Effector memory CD4-positive, alpha-beta T cell (primary cell): ENCODE data around the gene HNRNPUL1.
A peak's percentile ranks its signal among the peaks of the same experiment; 100 is the strongest.
"Not testable (repeated sequence)": the region's sequence is repeated elsewhere in the genome, so short reads cannot be mapped to it uniquely, and the experiment has no call there.

Experiments
- DNase-seq, 3 donors: peaks; one replicate each; pipeline ENCODE4 v3.0.0-alpha.2; 2020
- H3K27ac ChIP-seq: 2 replicates; pipeline ENCODE4 v1.7.0; 2013; ENCODE audit warnings: mild to moderate bottlenecking, low read length, moderate library complexity; ENCODE audit not compliant: insufficient read depth, poor library complexity, severe bottlenecking
- H3K27me3 ChIP-seq: replicated peaks from 2 replicates; pipeline ENCODE4 v1.7.0; 2013; ENCODE audit warnings: mild to moderate bottlenecking, low read length; ENCODE audit not compliant: insufficient read depth, control insufficient read depth, poor library complexity, severe bottlenecking
- H3K36me3 ChIP-seq: 2 replicates; pipeline ENCODE4 v1.7.0; 2013; ENCODE audit warnings: mild to moderate bottlenecking, low read length, moderate library complexity; ENCODE audit not compliant: control insufficient read depth, insufficient read depth
- H3K4me1 ChIP-seq: 2 replicates; pipeline ENCODE4 v1.7.0; 2013; ENCODE audit warnings: low read length, mild to moderate bottlenecking; ENCODE audit not compliant: control insufficient read depth, insufficient read depth, poor library complexity, severe bottlenecking
- H3K4me3 ChIP-seq: 2 replicates; pipeline ENCODE4 v1.7.0; 2013; ENCODE audit warnings: low read length, low read depth, mild to moderate bottlenecking; ENCODE audit not compliant: insufficient read depth, poor library complexity, severe bottlenecking
- H3K9me3 ChIP-seq: 2 replicates; pipeline ENCODE4 v1.7.0; 2013; ENCODE audit warnings: mild to moderate bottlenecking, low read length, moderate library complexity; ENCODE audit not compliant: control insufficient read depth

The HNRNPUL1 gene

DNA sequence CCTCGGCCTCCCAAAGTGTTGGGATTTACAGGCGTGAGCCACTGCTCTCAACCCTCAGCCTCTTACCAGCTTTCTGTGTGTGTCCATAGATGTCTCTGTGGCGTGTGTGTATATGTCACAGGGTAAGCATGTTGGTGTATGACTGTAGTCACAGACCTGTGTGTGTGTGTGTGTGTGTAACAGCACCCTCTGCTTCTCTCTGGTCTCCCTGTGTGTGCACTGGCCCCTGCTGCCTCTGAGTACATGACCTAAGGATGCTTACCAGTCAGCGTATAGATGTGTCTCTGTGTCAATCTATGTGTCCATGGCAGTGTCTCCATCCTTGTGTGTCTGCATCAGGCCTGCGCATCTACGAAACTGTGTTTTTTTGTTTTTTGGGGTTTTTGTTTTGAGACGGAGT is 39.5 kb upstream of the HNRNPUL1 start:
- no peak overlapping the region for H3K27ac ChIP-seq
- no peaks in the 10 kb centered on the region for H3K36me3 ChIP-seq

DNA sequence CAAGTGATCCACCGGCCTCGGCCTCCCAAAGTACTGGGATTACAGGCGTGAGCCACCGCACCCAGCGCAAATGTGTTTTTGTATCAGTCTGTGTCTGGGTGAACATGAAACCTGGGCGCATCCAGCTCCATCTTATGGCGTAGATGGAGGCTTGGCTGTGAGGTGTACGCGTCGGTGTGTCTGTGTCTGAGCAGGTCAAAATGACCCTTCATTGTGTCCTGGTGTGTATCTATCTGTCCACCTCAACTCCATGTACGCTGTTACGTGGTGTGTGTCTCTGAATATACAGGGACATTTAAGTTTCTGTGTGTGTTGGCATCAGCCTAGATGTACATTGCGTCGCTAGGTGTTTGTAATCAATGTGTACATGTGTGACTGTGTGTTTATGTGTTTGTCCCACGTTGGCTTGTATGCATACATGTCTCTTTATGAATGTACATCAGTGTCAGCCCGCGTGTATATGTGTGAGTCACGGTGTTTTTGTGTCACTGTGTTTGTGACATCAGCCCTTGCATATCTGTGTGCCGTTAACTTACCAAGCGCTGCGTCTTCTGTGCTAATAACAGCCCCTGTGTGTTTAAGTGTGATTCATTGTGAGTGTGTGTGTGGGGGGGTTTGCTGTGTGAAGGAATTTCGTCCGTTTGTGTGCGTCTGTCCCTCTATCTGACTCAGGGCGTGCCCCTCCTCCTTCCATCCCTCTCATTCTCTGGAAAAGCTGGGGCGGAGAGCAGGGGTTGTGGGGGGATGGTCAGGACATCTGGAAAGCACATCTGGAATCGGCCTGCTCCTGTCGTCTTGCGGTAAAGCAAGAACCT is 38.7 kb upstream of the HNRNPUL1 start:
- peak overlapping the region; percentile 55 for H3K4me3 ChIP-seq
- peak in 1 of 3 donors; percentile 11 for DNase-seq
- no peaks in the 10 kb centered on the region for H3K36me3 ChIP-seq
- H3K9me3 ChIP-seq = no peaks in the 10 kb centered on the region
- H3K27me3 ChIP-seq = no peaks in the 10 kb centered on the region
- peaks cover 6% of the 10 kb centered on the region for H3K4me1 ChIP-seq
- no peak overlapping the region for H3K27ac ChIP-seq

More for the DNA sequence above, 39.5 kb upstream of the HNRNPUL1 start:
- Histone ChIP-seq H3K4me1 (peaks cover 6% of the 10 kb centered on the region), H3K4me3 (no peak overlapping the region), H3K9me3 (no peaks in the 10 kb centered on the region), H3K27me3 (no peaks in the 10 kb centered on the region)
- DNase-seq = no peak

DNA sequence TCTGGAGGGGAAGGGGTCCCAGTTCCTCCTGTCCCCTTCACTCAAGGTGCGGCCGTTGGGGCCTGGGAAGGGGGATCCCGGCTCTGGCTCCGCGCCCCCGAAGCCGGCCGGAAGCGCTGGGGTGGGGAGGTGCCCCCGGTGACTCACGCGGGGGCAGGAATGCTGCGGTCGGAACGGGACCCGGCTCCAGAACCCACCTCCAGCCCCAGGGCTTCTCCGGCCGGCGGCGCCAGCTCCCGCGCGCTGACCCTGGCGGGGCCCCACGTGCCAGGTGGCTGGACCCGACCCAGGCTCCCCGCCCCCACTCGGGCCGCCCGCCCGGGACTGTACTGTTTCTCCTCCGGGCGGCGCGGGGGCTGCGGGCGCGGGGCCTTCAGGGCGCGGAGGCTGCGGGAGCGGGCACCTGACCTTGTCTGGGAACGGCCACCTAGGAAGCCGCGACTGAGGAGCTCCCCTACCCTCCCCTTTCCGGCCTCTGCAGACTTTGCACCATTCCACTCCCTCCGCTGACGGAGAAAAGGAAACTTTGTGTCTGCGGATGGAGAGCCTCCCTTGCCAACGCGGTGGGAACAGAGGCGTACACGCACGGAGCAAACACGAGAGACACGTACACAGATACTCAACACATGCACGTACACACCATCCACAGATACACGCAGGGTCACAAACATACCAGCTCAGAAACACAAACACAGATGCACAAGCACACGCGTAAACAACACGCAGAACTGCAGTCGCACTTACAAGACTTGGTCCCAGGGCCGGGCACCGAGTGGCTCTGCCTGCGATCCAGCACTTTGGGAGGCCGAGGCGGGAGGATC is 37.9 kb upstream of the HNRNPUL1 start:
- Histone ChIP-seq H3K4me3 (peak overlapping the region; percentile 55), H3K27ac (no peak overlapping the region), H3K36me3 (no peaks in the 10 kb centered on the region), H3K27me3 (no peaks in the 10 kb centered on the region), H3K9me3 (no peaks in the 10 kb centered on the region), H3K4me1 (peaks cover 6% of the 10 kb centered on the region)
- DNase-seq = peak in 2 of 3 donors; percentile 11 to 13

DNA sequence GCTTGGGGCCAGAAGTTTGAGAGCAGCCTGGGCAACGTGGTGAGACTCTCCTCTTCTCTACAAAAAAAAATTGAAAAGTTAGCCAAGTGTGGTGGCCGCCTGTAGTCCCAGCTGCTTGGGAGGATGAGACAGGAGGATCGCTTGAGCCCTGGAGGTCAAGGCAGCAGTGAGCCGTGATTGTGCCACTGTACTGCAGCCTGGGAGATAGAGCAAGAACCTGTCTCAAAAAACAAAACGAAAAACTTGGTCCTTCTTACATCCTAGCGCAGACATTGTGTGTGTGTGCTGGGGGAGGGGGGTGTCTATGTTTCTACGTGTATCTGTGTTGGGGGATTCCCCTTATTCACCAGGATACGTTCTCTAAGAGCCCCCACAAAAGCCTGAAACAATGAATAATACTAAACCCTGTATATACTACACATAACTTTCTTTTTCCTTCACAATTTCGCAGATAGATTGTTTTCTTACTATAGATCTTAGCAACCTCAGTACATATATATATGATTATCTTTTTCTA is 37.2 kb upstream of the HNRNPUL1 start:
- Histone ChIP-seq H3K27ac (no peak overlapping the region), H3K27me3 (no peaks in the 10 kb centered on the region)

DNA sequence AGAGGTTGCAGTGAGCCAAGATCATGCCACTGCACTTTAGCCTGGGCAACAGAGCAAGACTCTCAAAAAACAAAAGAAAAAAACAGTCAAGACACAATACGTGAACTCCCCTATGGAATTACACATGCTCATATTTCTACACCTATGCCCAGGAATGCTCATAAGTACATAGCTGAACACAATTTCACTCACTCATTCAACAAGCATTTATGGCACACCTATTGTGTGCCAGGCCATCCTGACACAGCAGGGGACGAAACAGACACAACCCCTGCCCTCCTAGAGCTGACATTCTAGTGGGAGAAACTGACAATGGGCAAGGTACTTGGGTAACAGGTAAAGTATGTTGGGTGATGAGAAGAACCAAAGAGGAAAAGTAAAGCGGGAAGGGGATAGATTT is 35.7 kb upstream of the HNRNPUL1 start:
- H3K27me3 ChIP-seq = no peaks in the 10 kb centered on the region

More for the DNA sequence above, 37.2 kb upstream of the HNRNPUL1 start:
- Histone ChIP-seq H3K4me3 (peak overlapping the region; percentile 55), H3K4me1 (peaks cover 6% of the 10 kb centered on the region), H3K36me3 (no peaks in the 10 kb centered on the region), H3K9me3 (no peaks in the 10 kb centered on the region)
- no peak for DNase-seq

DNA sequence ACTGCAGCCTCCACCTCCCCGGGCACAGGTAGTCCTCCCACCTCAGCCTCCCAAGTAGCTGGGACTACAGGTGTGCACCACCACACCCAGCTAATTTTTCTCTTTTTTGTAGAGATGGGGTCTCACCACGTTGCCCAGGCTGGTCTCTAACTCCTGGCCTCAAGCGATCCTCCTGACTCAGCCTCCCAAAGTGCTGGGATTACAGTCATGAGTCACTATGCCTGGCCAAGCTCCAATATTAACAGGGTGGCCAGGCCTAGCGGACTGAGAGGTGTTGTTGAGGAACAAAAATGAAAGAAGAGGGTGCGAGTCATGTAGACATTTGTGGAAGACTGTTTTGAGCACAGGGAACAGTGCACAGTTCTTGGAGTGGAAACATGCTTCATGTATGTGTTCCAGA is 34.8 kb upstream of the HNRNPUL1 start:
- not testable (repeated sequence) for H3K4me1 ChIP-seq, H3K36me3 ChIP-seq, DNase-seq, H3K27me3 ChIP-seq, H3K9me3 ChIP-seq, H3K4me3 ChIP-seq, H3K27ac ChIP-seq

More for the DNA sequence above, 35.7 kb upstream of the HNRNPUL1 start:
- DNase-seq = no peak
- Histone ChIP-seq H3K4me3 (no peak overlapping the region), H3K36me3 (no peaks in the 10 kb centered on the region), H3K27ac (no peak overlapping the region), H3K9me3 (no peaks in the 10 kb centered on the region), H3K4me1 (peaks cover 6% of the 10 kb centered on the region)

DNA sequence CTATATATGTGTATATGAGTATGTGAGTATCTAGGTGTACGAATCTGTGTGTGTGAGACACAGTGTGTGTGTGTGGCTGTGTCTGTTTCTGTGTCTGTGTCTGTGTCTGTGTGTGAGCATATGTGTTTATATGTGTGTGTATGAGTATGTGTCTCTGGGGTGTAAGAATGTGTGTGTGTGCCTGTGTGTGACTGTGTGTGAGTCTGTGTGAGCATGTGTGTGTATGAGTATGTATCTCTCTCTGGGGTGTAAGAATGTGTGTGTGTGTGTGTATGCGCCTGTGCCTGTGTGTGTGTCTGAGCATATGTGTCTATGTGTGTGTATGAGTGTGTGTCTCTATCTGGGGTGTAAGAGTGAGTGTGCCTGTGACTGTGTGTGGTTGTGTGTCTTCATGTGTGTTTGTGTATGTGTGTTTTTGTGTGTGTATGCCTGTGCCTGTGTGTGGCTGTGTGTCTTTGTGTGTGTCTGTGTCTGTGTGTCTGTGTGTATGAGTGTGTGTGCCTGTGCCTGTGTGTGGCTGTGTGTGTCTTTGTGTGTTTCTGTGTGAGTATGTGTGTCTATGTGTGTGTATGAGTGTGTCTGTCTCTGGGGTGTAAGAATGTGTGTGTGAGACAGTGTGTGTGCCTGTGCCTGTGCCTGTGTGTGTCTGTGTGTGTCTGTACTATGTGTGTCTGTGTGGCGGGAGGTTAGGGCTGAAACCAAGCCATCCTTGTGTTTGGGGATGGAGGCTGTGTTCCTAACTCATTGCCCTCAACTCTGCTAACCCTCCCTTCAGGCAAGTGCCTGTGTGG is 33.9 kb upstream of the HNRNPUL1 start:
- Histone ChIP-seq H3K27me3 (no peaks in the 10 kb centered on the region), H3K4me1 (peaks cover 6% of the 10 kb centered on the region), H3K27ac (no peak overlapping the region), H3K4me3 (no peak overlapping the region), H3K36me3 (no peaks in the 10 kb centered on the region), H3K9me3 (no peaks in the 10 kb centered on the region)
- DNase-seq = no peak

DNA sequence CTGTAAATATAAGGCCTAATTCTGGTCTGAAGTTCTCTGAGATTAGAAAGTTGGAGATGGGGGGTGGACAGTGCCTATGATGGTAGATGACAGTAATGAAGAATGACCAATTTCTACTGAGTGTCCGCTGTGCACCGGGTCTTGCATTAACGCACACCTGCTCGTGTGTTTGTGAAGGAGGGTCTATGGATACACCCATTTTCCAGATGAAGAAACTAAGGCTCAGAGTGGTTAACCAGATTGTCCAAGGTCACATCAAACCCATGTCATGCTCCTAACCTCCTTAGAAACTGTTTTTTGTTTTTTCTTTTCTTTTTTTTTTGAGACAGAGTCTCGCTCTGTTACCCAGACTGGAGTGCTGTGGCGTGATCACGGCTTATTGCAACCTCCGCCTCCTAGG is 31.5 kb upstream of the HNRNPUL1 start:
- Histone ChIP-seq H3K27ac (no peak overlapping the region), H3K27me3 (no peaks in the 10 kb centered on the region), H3K4me3 (no peak overlapping the region), H3K36me3 (no peaks in the 10 kb centered on the region), H3K9me3 (no peaks in the 10 kb centered on the region), H3K4me1 (no peaks in the 10 kb centered on the region)
- DNase-seq = no peak

DNA sequence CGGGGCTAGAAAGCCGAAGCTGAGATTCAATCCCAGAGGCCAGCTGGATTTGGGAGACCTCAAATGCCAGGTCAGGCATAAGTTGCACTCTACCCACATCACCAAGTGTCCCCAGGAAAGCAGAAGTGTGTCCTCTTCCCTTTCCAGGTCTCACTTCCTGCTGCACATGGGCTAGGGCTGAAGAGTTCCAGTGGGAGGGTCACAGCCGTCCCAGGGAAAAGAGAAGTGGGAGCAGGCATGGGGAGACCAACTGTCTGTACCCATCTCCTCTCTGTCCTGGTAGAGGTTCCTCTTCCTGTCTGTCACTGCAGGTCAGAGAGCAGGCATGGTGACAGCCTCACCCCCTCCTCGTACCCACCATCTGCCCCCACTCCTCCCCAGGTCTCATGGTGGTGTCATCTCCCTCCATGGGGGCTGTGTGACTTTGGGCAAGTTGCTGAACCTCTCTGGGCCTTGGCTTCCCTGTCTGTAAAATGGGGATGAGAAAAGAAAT is 30.4 kb upstream of the HNRNPUL1 start:
- H3K36me3 ChIP-seq = no peaks in the 10 kb centered on the region
- no peaks in the 10 kb centered on the region for H3K27me3 ChIP-seq
- H3K4me3 ChIP-seq = no peak overlapping the region
- no peaks in the 10 kb centered on the region for H3K9me3 ChIP-seq
- H3K27ac ChIP-seq = no peak overlapping the region
- DNase-seq = no peak
- H3K4me1 ChIP-seq = no peaks in the 10 kb centered on the region
